Calu3 (cell line): ENCODE data around the gene CASK. TPM values are rescaled to one million over a fixed set of nuclear protein-coding genes. Genes with fewer than 3 reads are reported as not detected.
A peak's percentile ranks its signal among the peaks of the same experiment; 100 is the strongest.

Experiments used
- BruUV-seq: library from RNA; stranded (reverse); fragments of 400-500 nt; replicated peaks from 2 replicates; lab custom pipeline; 2021; lab: Mats Ljungman, UMichigan
- CTCF ChIA-PET: fragments of 300-600 bp; sonication (Branson Sonifier 250); formaldehyde crosslinking; loops from one replicate; lab custom pipeline; 2022; ENCODE audit warnings: antibody characterized with exemption; lab: Charles Lee
- DNase-seq: peaks from one replicate; pipeline ENCODE4 v3.0.0; 2022
- H3K27ac Mint-ChIP-seq: one replicate; pipeline ENCODE4 v1.8.0; 2022; ENCODE audit warnings: mixed read lengths; ENCODE audit not compliant: unreplicated experiment
- H3K27me3 Mint-ChIP-seq: one replicate; pipeline ENCODE4 v1.8.0; 2022; ENCODE audit warnings: mixed read lengths; ENCODE audit not compliant: unreplicated experiment
- H3K36me3 Mint-ChIP-seq: one replicate; pipeline ENCODE4 v1.8.0; 2022; ENCODE audit warnings: mild to moderate bottlenecking, moderate library complexity, mixed read lengths; ENCODE audit not compliant: insufficient read depth, unreplicated experiment
- H3K4me1 Mint-ChIP-seq: one replicate; pipeline ENCODE4 v1.8.0; 2022; ENCODE audit warnings: mild to moderate bottlenecking, low read depth, mixed read lengths; ENCODE audit not compliant: unreplicated experiment
- H3K4me3 Mint-ChIP-seq: one replicate; pipeline ENCODE4 v1.8.0; 2022; ENCODE audit warnings: mild to moderate bottlenecking, low read depth, moderate library complexity, mixed read lengths; ENCODE audit not compliant: unreplicated experiment
- H3K9me3 Mint-ChIP-seq: one replicate; pipeline ENCODE4 v1.8.0; 2022; ENCODE audit warnings: low read depth, mixed read lengths; ENCODE audit not compliant: unreplicated experiment
- intact Hi-C: fragments of 100-400 bp; cut with micrococcal nuclease; formaldehyde crosslinking; loops from one replicate; pipeline ENCODE4 v1.10.0; 2022; ENCODE audit not compliant: unreplicated experiment
- total RNA-seq: library from RNA; stranded (reverse); gene quantifications from 2 replicates; pipeline ENCODE4 v1.2.3, GENCODE V29; 2022
- TF ChIP-seq, protein P1 (sequence below): fragments of 200-600 bp; IDR thresholded peaks from one replicate; pipeline ENCODE4 v1.8.0; 2022; ENCODE audit warnings: antibody characterized with exemption; ENCODE audit not compliant: unreplicated experiment

CASK gene
- total RNA-seq, 1 experiment from 2014 or later: 157 TPM

DNA sequence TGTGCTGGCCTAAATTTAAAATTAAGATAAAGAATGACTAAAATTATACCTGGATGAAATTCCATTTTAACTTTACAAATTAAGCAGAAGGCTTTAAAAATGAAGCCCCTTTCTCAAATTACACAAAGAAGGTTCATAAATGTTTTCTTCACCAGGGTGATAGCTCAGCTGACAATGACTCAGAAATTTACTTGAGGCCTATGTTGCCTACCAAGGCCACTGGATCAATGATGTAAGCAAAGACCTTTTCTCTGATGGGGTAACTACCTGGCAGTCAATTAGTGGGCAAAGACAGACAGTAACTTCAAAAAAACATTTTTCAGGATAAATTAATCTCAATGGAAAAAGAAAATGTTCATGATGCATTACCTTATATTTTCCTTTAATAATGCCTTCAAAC is 258.4 kb downstream of the CASK start:
- DNase-seq: peak; percentile 5
- Mint-ChIP-seq H3K36me3 (peaks cover 17% of the 10 kb centered on the region), H3K4me3 (no peak overlapping the region), H3K27ac (peak overlapping the region; percentile 90), H3K4me1 (peaks cover 34% of the 10 kb centered on the region), H3K27me3 (no peaks in the 10 kb centered on the region), H3K9me3 (no peaks in the 10 kb centered on the region)
- no TSS peak for BruUV-seq
- intact Hi-C loops: no loop called here
- TF ChIP-seq, protein P1, sequence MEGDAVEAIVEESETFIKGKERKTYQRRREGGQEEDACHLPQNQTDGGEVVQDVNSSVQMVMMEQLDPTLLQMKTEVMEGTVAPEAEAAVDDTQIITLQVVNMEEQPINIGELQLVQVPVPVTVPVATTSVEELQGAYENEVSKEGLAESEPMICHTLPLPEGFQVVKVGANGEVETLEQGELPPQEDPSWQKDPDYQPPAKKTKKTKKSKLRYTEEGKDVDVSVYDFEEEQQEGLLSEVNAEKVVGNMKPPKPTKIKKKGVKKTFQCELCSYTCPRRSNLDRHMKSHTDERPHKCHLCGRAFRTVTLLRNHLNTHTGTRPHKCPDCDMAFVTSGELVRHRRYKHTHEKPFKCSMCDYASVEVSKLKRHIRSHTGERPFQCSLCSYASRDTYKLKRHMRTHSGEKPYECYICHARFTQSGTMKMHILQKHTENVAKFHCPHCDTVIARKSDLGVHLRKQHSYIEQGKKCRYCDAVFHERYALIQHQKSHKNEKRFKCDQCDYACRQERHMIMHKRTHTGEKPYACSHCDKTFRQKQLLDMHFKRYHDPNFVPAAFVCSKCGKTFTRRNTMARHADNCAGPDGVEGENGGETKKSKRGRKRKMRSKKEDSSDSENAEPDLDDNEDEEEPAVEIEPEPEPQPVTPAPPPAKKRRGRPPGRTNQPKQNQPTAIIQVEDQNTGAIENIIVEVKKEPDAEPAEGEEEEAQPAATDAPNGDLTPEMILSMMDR: no peak
- CTCF ChIA-PET: no interaction called here

- CTCF ChIA-PET: no interaction called here
- Mint-ChIP-seq H3K27me3 (no peaks in the 10 kb centered on the region), H3K4me3 (no peak overlapping the region), H3K9me3 (no peaks in the 10 kb centered on the region), H3K27ac (peak overlapping the region; percentile 90), H3K36me3 (peaks cover 17% of the 10 kb centered on the region), H3K4me1 (peaks cover 34% of the 10 kb centered on the region)
- BruUV-seq: no TSS peak
- intact Hi-C loops: no loop called here
- TF ChIP-seq, protein P1: no peak
- no peak for DNase-seq
Observed at GRCh38 chrX:41664375-41664901, 258.9 kb downstream of the CASK start.

GRCh38 chrX:41661366-41662095 is 261.8 kb downstream of the CASK start:
- Mint-ChIP-seq H3K36me3 (peaks cover 31% of the 10 kb centered on the region), H3K27ac (no peak overlapping the region), H3K27me3 (no peaks in the 10 kb centered on the region), H3K4me1 (peaks cover 16% of the 10 kb centered on the region), H3K9me3 (no peaks in the 10 kb centered on the region), H3K4me3 (no peak overlapping the region)
- no TSS peak for BruUV-seq
- no peak for DNase-seq
- CTCF ChIA-PET: interaction anchor here (0.6 kb wide), 1 partner anchor 328 kb away, joined by 3 read pairs; no protein-coding TSS in a partner anchor
- intact Hi-C loops: no loop called here
- TF ChIP-seq, protein P1: no peak

DNA sequence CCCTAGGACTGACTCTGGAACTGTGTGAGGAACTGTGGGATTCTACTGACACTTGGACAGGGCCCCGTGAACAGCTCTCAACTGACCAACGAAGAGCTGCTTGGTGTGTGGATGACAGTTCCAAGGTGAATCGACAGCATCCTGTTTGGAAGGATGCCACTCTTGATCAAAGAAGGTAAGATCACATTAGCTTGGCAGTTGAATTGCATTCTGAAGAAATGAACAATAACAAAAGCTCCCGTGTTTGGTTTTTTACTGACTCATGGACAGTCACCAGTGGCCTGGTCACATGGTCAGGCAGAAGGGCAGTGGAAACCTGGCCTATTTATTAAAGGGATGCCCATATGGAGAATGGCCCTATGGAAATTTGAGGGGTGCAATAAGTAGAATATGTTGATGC is 267.7 kb downstream of the CASK start:
- CTCF ChIA-PET: no interaction called here
- TF ChIP-seq, protein P1: no peak
- intact Hi-C loops: no loop called here
- Mint-ChIP-seq H3K9me3 (no peaks in the 10 kb centered on the region), H3K4me1 (no peaks in the 10 kb centered on the region), H3K36me3 (peaks cover 29% of the 10 kb centered on the region), H3K27me3 (no peaks in the 10 kb centered on the region), H3K4me3 (no peak overlapping the region), H3K27ac (no peak overlapping the region)
- no peak for DNase-seq
- BruUV-seq: no TSS peak
